CD4-positive, alpha-beta T cell treated with Interleukin-17A for 1 hour (primary cell): ENCODE results near the gene MTO1.
"Not testable (repeated sequence)": the region's sequence is repeated elsewhere in the genome, so short reads cannot be mapped to it uniquely, and the experiment has no call there.

Experiments
- DNase-seq: peaks from one replicate; pipeline ENCODE4 v3.0.0-alpha.2; 2020

The MTO1 gene

DNA sequence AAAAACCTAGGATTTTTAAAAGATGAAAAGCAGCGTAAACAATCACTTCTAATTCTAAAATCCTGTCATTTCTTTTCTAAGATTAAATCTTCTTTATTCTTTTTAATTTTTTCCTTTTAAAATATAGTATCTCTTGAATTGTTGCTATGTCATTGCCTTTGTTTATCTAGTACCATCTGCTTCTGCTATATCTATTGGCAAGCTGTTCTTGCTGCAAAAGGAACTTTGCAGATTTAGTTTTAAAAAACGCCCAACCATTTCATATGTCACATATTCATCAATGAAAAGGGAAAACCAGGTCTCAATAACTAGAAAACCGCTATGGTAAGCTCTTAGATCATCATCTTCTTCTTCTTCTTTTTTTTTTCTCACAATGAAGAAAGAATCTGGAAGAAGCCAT lies 70.8 kb downstream of the MTO1 start:
- DNase-seq: no peak

DNA sequence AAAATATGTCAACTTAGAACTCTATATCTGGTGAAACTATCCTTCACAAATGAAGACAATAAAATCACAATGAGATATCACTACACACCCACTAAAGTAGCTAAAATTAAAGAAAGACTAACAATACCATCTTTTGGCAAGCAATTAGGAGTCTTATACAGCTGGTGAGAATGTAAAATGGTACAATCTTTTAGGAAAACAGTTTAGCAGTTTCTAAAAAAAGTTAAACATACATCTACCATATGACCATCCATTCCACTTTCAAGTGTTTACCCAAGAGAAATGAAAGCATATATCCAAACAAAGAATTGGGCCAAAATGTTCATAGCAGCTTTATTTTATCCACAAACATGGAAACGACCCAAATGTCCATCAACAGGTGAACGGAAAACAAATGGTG lies 73.1 kb downstream of the MTO1 start:
- no peak for DNase-seq

GRCh38 chr6:73537677-73538076 lies 76.1 kb downstream of the MTO1 start:
- no peak for DNase-seq

- DNase-seq: no peak
Observed at GRCh38 chr6:73538116-73538779, 76.7 kb downstream of the MTO1 start.

- not testable (repeated sequence) for DNase-seq
Observed at GRCh38 chr6:73542481-73542880, 80.9 kb downstream of the MTO1 start.

DNA sequence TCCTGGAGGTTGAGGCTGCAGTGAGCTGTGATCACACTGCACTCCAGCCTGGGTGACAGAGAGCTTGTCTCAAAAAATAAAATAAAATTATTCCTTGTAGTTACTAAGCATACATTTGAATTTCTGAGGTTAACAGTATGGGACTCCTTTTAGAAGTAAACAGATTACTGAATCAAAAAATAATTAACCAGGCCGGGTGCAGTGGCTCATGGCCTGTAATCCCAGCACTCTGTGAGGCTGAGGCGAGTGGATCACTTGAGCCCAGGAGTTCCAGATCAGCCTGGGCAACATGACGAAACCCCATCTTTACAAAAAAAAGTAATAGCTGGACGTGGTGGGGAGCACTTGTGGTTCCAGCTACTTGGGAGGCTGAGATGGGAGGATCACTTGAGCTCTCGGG lies 81.4 kb downstream of the MTO1 start:
- DNase-seq: no peak

- DNase-seq: no peak
Observed at GRCh38 chr6:73547036-73547435, 85.5 kb downstream of the MTO1 start.

GRCh38 chr6:73548458-73549446 lies 87.2 kb downstream of the MTO1 start:
- no peak for DNase-seq

- not testable (repeated sequence) for DNase-seq
Observed at GRCh38 chr6:73551115-73551514, 89.6 kb downstream of the MTO1 start.

DNA sequence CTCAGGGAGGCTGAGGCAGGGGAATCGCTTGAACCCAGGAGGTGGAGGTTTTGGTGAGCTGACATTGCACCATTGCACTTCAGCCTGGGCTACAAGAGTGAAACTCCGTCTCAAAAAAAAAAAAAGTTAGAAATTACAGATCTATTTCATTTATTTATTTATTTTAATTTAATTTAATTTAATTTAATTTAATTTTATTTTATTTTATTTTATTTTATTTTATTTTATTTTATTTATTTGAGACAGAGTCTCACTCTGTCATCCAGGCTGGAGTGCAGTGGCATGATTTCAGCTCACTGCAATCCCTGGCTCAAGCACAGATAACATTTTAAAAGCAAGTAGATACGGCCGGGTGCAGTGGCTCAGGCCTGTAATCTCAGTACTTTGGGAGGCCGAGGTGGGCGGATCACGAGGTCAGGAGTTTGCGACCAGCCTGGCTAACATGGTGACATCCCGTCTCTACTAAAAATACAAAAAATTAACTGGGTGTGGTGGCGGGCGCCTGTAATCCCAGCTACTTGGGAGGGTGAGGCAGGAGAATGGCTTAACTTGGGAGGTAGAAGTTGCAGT lies 93.9 kb downstream of the MTO1 start:
- not testable (repeated sequence) for DNase-seq

GRCh38 chr6:73556836-73557235 lies 95.3 kb downstream of the MTO1 start:
- no peak for DNase-seq
